Liver (tissue), 9 donors: ENCODE measurements around the gene ZC3H18. TPM values are rescaled to one million over a fixed set of nuclear protein-coding genes. Genes with fewer than 3 reads are reported as not detected.

Experiments used
- DNase-seq: peaks from one replicate; pipeline ENCODE4 v3.0.0-alpha.2; 2017; ENCODE audit warnings: low spot score
- H3K27ac ChIP-seq, 2 donors: one replicate each; pipeline ENCODE4 v1.7.0; 2013; ENCODE audit warnings: inconsistent platforms in 2 of 2, low read length in 2 of 2, control low read depth in 1 of 2, low read depth in 1 of 2, mild to moderate bottlenecking in 1 of 2
- H3K27me3 ChIP-seq, 4 donors: one replicate each; pipeline versions ENCODE4 v1.6.1 to v1.7.0; 2013; ENCODE audit warnings: low read length in 3 of 4, inconsistent platforms in 1 of 4, mild to moderate bottlenecking in 1 of 4, moderate library complexity in 1 of 4; ENCODE audit not compliant: control insufficient read depth in 4 of 4, insufficient read depth in 4 of 4
- H3K36me3 ChIP-seq, 4 donors: one replicate each; pipeline versions ENCODE4 v1.6.1 to v1.7.0; 2013; ENCODE audit warnings: low read length in 3 of 4, mild to moderate bottlenecking in 3 of 4, low read depth in 1 of 4, moderate library complexity in 1 of 4; ENCODE audit not compliant: control insufficient read depth in 4 of 4, insufficient read depth in 3 of 4
- H3K4me1 ChIP-seq, 4 donors: one replicate each; pipeline versions ENCODE4 v1.6.1 to v1.7.0; 2013; ENCODE audit warnings: low read length in 3 of 4, mild to moderate bottlenecking in 3 of 4, moderate library complexity in 1 of 4; ENCODE audit not compliant: control insufficient read depth in 4 of 4, insufficient read depth in 4 of 4
- H3K4me3 ChIP-seq, 3 donors: one replicate each; pipeline versions ENCODE4 v1.6.1 to v1.7.0; 2013; ENCODE audit warnings: low read length in 3 of 3, control low read depth in 1 of 3, low read depth in 1 of 3, mild to moderate bottlenecking in 1 of 3
- H3K9ac ChIP-seq, 2 donors: one replicate each; pipeline ENCODE4 v1.7.0; 2013; ENCODE audit warnings: low read length in 2 of 2, mild to moderate bottlenecking in 2 of 2, moderate library complexity in 2 of 2, control low read depth in 1 of 2, low read depth in 1 of 2
- H3K9me3 ChIP-seq, 4 donors: one replicate each; pipeline versions ENCODE4 v1.6.1 to v1.7.0; 2013; ENCODE audit warnings: low read length in 3 of 4; ENCODE audit not compliant: control insufficient read depth in 4 of 4
- ATF3 ChIP-seq: IDR thresholded peaks from 2 replicates; pipeline ENCODE4 v1.6.1; 2016; ENCODE audit warnings: antibody characterized with exemption
- CTCF ChIP-seq: fragments of 150-350 bp; IDR thresholded peaks from 2 replicates; pipeline ENCODE4 v1.5.1; 2017; ENCODE audit warnings: improper control_type of control experiment, low read depth, low read length; ENCODE audit not compliant: missing input control
- FOXA2 ChIP-seq: IDR thresholded peaks from 2 replicates; pipeline ENCODE4 v1.6.1; 2016; ENCODE audit warnings: antibody characterized with exemption
- GABPA ChIP-seq, 2 donors: IDR thresholded peaks in 1 of 2; conservative IDR thresholded peaks in 1 of 2; 2 replicates each; pipeline ENCODE4 v1.6.1; 2016; ENCODE audit warnings: antibody characterized with exemption in 2 of 2, mild to moderate bottlenecking in 1 of 2, moderate library complexity in 1 of 2
- JUND ChIP-seq, 2 donors: IDR thresholded peaks; 2 replicates each; pipeline ENCODE4 v1.6.1; 2016; ENCODE audit warnings: antibody characterized with exemption in 2 of 2
- MAX ChIP-seq: IDR thresholded peaks from 2 replicates; pipeline ENCODE4 v1.6.1; 2016; ENCODE audit warnings: antibody characterized with exemption
- REST ChIP-seq: IDR thresholded peaks from 2 replicates; pipeline ENCODE4 v1.6.1; 2016; ENCODE audit warnings: antibody characterized with exemption, mild to moderate bottlenecking
- YY1 ChIP-seq: IDR thresholded peaks from 2 replicates; pipeline ENCODE4 v1.6.1; 2016; ENCODE audit warnings: antibody characterized with exemption, mild to moderate bottlenecking
- WGBS: extraction: QIAGEN DNeasy Blood & Tissue Kit; methylation state at CpG from one replicate; pipeline ENCODE4 v1.1.7; 2013; 5-methylcytosine and 5-hydroxymethylcytosine counted together
- polyA plus RNA-seq, 2 donors: library from polyadenylated mRNA; stranded (reverse) in 1 of 2; unstranded in 1 of 2; fragments of 200-250 nt in 1 of 2; fragments of >200 nt in 1 of 2; fragmentation: Nextera tagmentation in 1 of 2; extraction: Ambion mirVana in 1 of 2; gene quantifications; one replicate each; pipeline versions ENCODE4 v1.2.1 to v1.2.3, GENCODE V29; 2013 to 2015
- total RNA-seq, 2 donors: library from RNA; depleted of rRNA; stranded (reverse); fragments of >200 nt; gene quantifications; one replicate each; pipeline ENCODE4 v1.2.3, GENCODE V29; 2014
- donor health status: healthy.
- donor health status: healthy.
- donor health status: healthy.
- donor health status: healthy.
- donor health status: healthy.

ZC3H18 gene
- total and polyA plus RNA-seq, 4 donors: 10.2 to 10.9 (median 10.5) TPM

- Histone ChIP-seq H3K4me3 (no peak overlapping the region), H3K9me3 (no peaks in the 10 kb centered on the region), H3K27me3 (no peaks in the 10 kb centered on the region), H3K36me3 (peaks cover 9 to 20% (median 16%) of the 10 kb centered on the region in 4 donors), H3K27ac (peak overlapping the region; percentile 71), H3K9ac (no peak overlapping the region), H3K4me1 (peaks cover 18 to 47% (median 38%) of the 10 kb centered on the region in 4 donors)
- 92% methylated on average over 19 of the region's 19 CpGs for WGBS
- TF ChIP-seq CTCF (no peak), REST (no peak), MAX (no peak), GABPA (IDR thresholded peaks at IDR 0.05 in 1 of 2, conservative IDR thresholded peaks at IDR 0.05 in 1 of 2) (no peak), ATF3 (no peak), JUND (IDR thresholded peaks at IDR 0.05) (no peak), YY1 (no peak), FOXA2 (no peak)
- no peak for DNase-seq
These were observed 48.9 kb downstream of the ZC3H18 start for GRCh38 chr16:88618956-88619667.

- H3K4me1 ChIP-seq: peaks cover 18 to 46% (median 38%) of the 10 kb centered on the region in 4 donors
- peaks cover 9 to 31% (median 17%) of the 10 kb centered on the region in 4 donors for H3K36me3 ChIP-seq
- 90% methylated on average over 14 of the region's 14 CpGs for WGBS
- H3K27ac ChIP-seq: peak overlapping the region in 1 of 2 donors; percentile 71
- H3K9ac ChIP-seq: no peak overlapping the region
- no peak overlapping the region for H3K4me3 ChIP-seq
- H3K9me3 ChIP-seq: no peaks in the 10 kb centered on the region
- H3K27me3 ChIP-seq: no peaks in the 10 kb centered on the region
- TF ChIP-seq FOXA2: no peak
- DNase-seq: no peak
These were observed 49.9 kb downstream of the ZC3H18 start for GRCh38 chr16:88619859-88620815.
